Activated T-helper 1 cell treated with anti-CD3 and anti-CD28 coated beads, Interleukin-12 subunit alpha, Interleukin-12 subunit beta, Interleukin-2, Interleukin-4 antibody, amounts not matched to agents 30 ng/mL and 10 ng/mL and 1 ng/mL, durations not matched to agents 14 hours and 24 hours and 36 hours (primary cell): ENCODE results near the gene VASP. TPM values are rescaled to one million over a fixed set of nuclear protein-coding genes. Genes with fewer than 3 reads are reported as not detected.
A peak's percentile ranks its signal among the peaks of the same experiment; 100 is the strongest.

Source experiments
- DNase-seq: peaks from one replicate; pipeline ENCODE4 v3.0.0; 2021; ENCODE audit warnings: low spot score
- H3K27ac Mint-ChIP-seq: one replicate; pipeline ENCODE4 v1.8.0; 2021; ENCODE audit warnings: mild to moderate bottlenecking, mixed read lengths
- H3K27me3 Mint-ChIP-seq: one replicate; pipeline ENCODE4 v1.8.0; 2022; ENCODE audit warnings: mild to moderate bottlenecking, moderate library complexity, mixed read lengths; ENCODE audit not compliant: insufficient read depth
- H3K36me3 Mint-ChIP-seq: one replicate; pipeline ENCODE4 v1.8.0; 2021; ENCODE audit warnings: low read depth, mixed read lengths
- H3K4me1 Mint-ChIP-seq: one replicate; pipeline ENCODE4 v1.8.0; 2021; ENCODE audit warnings: low read depth, mixed read lengths
- H3K4me3 Mint-ChIP-seq: one replicate; pipeline ENCODE4 v1.8.0; 2021; ENCODE audit warnings: mild to moderate bottlenecking, moderate library complexity, mixed read lengths
- H3K9me3 Mint-ChIP-seq: one replicate; pipeline ENCODE4 v1.8.0; 2021; ENCODE audit warnings: mixed read lengths
- intact Hi-C: fragments of 100-400 bp; cut with micrococcal nuclease; formaldehyde crosslinking; loops from one replicate; pipeline ENCODE4 v1.15.1; 2024
- total RNA-seq: library from RNA; stranded (reverse); gene quantifications from 2 replicates; pipeline ENCODE4 v1.2.3, GENCODE V29; 2022

VASP gene
- total RNA-seq, 1 donor from 2014 or later = 235 TPM

- intact Hi-C loops = loop anchor here (1.0 kb wide), 2 partner anchors 9 to 115 kb away; partner anchors contain the start of gene OPA3
- peak overlapping the region; percentile 92 for H3K4me3 Mint-ChIP-seq
- H3K27me3 Mint-ChIP-seq = peaks cover 33% of the 10 kb centered on the region
- DNase-seq = peak; percentile 92
- H3K4me1 Mint-ChIP-seq = peaks cover 36% of the 10 kb centered on the region
- peak overlapping the region; percentile 94 for H3K27ac Mint-ChIP-seq
- peaks cover 16% of the 10 kb centered on the region for H3K36me3 Mint-ChIP-seq
- no peaks in the 10 kb centered on the region for H3K9me3 Mint-ChIP-seq
Observed at GRCh38 chr19:45469132-45469944, 37.9 kb upstream of the VASP start.

GRCh38 chr19:45469945-45470761, 37.1 kb upstream of the VASP start:
- no peak for DNase-seq
- peak overlapping the region; percentile 92 for H3K4me3 Mint-ChIP-seq
- no peaks in the 10 kb centered on the region for H3K9me3 Mint-ChIP-seq
- intact Hi-C loops = loop anchor here (1.0 kb wide), 2 partner anchors 8 to 114 kb away; partner anchors contain the start of gene OPA3
- peaks cover 18% of the 10 kb centered on the region for H3K36me3 Mint-ChIP-seq
- H3K27me3 Mint-ChIP-seq = peaks cover 40% of the 10 kb centered on the region
- peaks cover 43% of the 10 kb centered on the region for H3K4me1 Mint-ChIP-seq
- peak overlapping the region; percentile 94 for H3K27ac Mint-ChIP-seq

- intact Hi-C loops = no loop called here
- peak overlapping the region; percentile 92 for H3K4me3 Mint-ChIP-seq
- H3K36me3 Mint-ChIP-seq = peaks cover 18% of the 10 kb centered on the region
- no peaks in the 10 kb centered on the region for H3K9me3 Mint-ChIP-seq
- peaks cover 45% of the 10 kb centered on the region for H3K27me3 Mint-ChIP-seq
- H3K27ac Mint-ChIP-seq = no peak overlapping the region
- DNase-seq = no peak
- peaks cover 45% of the 10 kb centered on the region for H3K4me1 Mint-ChIP-seq
Observed at GRCh38 chr19:45470762-45471081, 36.6 kb upstream of the VASP start.

GRCh38 chr19:45471111-45471930, 36.0 kb upstream of the VASP start:
- Mint-ChIP-seq H3K4me3 (peak overlapping the region; percentile 92), H3K4me1 (peaks cover 45% of the 10 kb centered on the region), H3K27ac (peak overlapping the region; percentile 38), H3K27me3 (peaks cover 48% of the 10 kb centered on the region), H3K36me3 (peaks cover 18% of the 10 kb centered on the region), H3K9me3 (no peaks in the 10 kb centered on the region)
- intact Hi-C loops = no loop called here
- DNase-seq = no peak

GRCh38 chr19:45471931-45472562, 35.2 kb upstream of the VASP start:
- Mint-ChIP-seq H3K9me3 (no peaks in the 10 kb centered on the region), H3K4me1 (peaks cover 46% of the 10 kb centered on the region), H3K4me3 (peak overlapping the region; percentile 39), H3K27me3 (peaks cover 51% of the 10 kb centered on the region), H3K27ac (peak overlapping the region; percentile 38), H3K36me3 (peaks cover 18% of the 10 kb centered on the region)
- intact Hi-C loops = no loop called here
- DNase-seq = no peak

GRCh38 chr19:45472563-45473366, 34.5 kb upstream of the VASP start:
- intact Hi-C loops = no loop called here
- peak overlapping the region; percentile 4 for H3K4me3 Mint-ChIP-seq
- H3K27me3 Mint-ChIP-seq = peaks cover 54% of the 10 kb centered on the region
- no peak overlapping the region for H3K27ac Mint-ChIP-seq
- H3K9me3 Mint-ChIP-seq = no peaks in the 10 kb centered on the region
- H3K36me3 Mint-ChIP-seq = peaks cover 18% of the 10 kb centered on the region
- peaks cover 46% of the 10 kb centered on the region for H3K4me1 Mint-ChIP-seq
- DNase-seq = no peak

GRCh38 chr19:45473367-45473681, 34.0 kb upstream of the VASP start:
- no peak overlapping the region for H3K27ac Mint-ChIP-seq
- intact Hi-C loops = no loop called here
- DNase-seq = no peak

GRCh38 chr19:45473682-45474605, 33.3 kb upstream of the VASP start:
- H3K36me3 Mint-ChIP-seq = peaks cover 18% of the 10 kb centered on the region
- peaks cover 48% of the 10 kb centered on the region for H3K4me1 Mint-ChIP-seq
- peaks cover 56% of the 10 kb centered on the region for H3K27me3 Mint-ChIP-seq
- H3K27ac Mint-ChIP-seq = no peak overlapping the region
- DNase-seq = no peak
- intact Hi-C loops = no loop called here
- no peak overlapping the region for H3K4me3 Mint-ChIP-seq
- H3K9me3 Mint-ChIP-seq = no peaks in the 10 kb centered on the region

More at GRCh38 chr19:45473367-45473681, 34.0 kb upstream of the VASP start:
- H3K4me3 Mint-ChIP-seq = no peak overlapping the region
- peaks cover 46% of the 10 kb centered on the region for H3K4me1 Mint-ChIP-seq
- H3K9me3 Mint-ChIP-seq = no peaks in the 10 kb centered on the region
- peaks cover 18% of the 10 kb centered on the region for H3K36me3 Mint-ChIP-seq
- peaks cover 56% of the 10 kb centered on the region for H3K27me3 Mint-ChIP-seq

- peaks cover 18% of the 10 kb centered on the region for H3K36me3 Mint-ChIP-seq
Observed at GRCh38 chr19:45474606-45475521, 32.4 kb upstream of the VASP start.

GRCh38 chr19:45475537-45476291, 31.6 kb upstream of the VASP start:
- Mint-ChIP-seq H3K27ac (no peak overlapping the region), H3K27me3 (peaks cover 55% of the 10 kb centered on the region), H3K4me1 (peaks cover 44% of the 10 kb centered on the region), H3K9me3 (no peaks in the 10 kb centered on the region), H3K4me3 (no peak overlapping the region), H3K36me3 (peaks cover 18% of the 10 kb centered on the region)
- DNase-seq = no peak
- intact Hi-C loops = loop anchor here (5.0 kb wide), 1 partner anchor 383 kb away; the partner anchor contains the start of gene PPP1R37

More at GRCh38 chr19:45474606-45475521, 32.4 kb upstream of the VASP start:
- Mint-ChIP-seq H3K4me3 (no peak overlapping the region), H3K27me3 (peaks cover 56% of the 10 kb centered on the region), H3K27ac (no peak overlapping the region), H3K4me1 (peaks cover 48% of the 10 kb centered on the region), H3K9me3 (no peaks in the 10 kb centered on the region)
- intact Hi-C loops = loop anchor here (5.0 kb wide), 1 partner anchor 383 kb away; the partner anchor contains the start of gene PPP1R37
- DNase-seq = no peak
